Measurements from ENCODE around the gene TBPL2. TPM values are rescaled to one million over a fixed set of nuclear protein-coding genes. Genes with fewer than 3 reads are reported as not detected.

TBPL2 gene
- total and polyA plus RNA-seq, 4 experiments from 2014 or later: not detected

- Histone ChIP-seq H3K27me3 (ENCODE audit: insufficient read depth, low read length) (no peaks in the 10 kb centered on the region), H3K27ac (ENCODE audit: low read depth, low read length) (no peak overlapping the region), H3K9me3 (ENCODE audit: control insufficient read depth in 1 of 2, low read length in 2 of 2) (no peaks in the 10 kb centered on the region), H3K4me1 (ENCODE audit: insufficient read depth, low read length) (peaks cover 35% of the 10 kb centered on the region), H3K4me3 (ENCODE audit: low read length in 2 of 2) (peak overlapping the region in 1 of 2 donors; percentile 30), H3K36me3 (ENCODE audit: insufficient read depth, low read length) (no peaks in the 10 kb centered on the region)
- intact Hi-C loops (cut with micrococcal nuclease): loop anchor here (10.0 kb wide), 1 partner anchor 681 kb away; the partner anchor contains the start of gene PELI2
- peaks cover 35 to 46% (median 38%) of the 10 kb centered on the region in 4 donors for H3K4me1 Mint-ChIP-seq
- CTCF ChIA-PET (ENCODE audit: partially characterized antibody): interaction anchor here (0.5 to 5.5 kb wide), 11 partner anchors 8 to 383 kb away, joined by 3 to 64 read pairs (median 4); partner anchors contain the start of genes FBXO34 and MAPK1IP1L
- H3K27me3 Mint-ChIP-seq: no peaks in the 10 kb centered on the region
- peak overlapping the region; percentile 79 to 91 (median 86) for H3K27ac Mint-ChIP-seq
- H3K36me3 Mint-ChIP-seq: no peaks in the 10 kb centered on the region
- H3K9me3 Mint-ChIP-seq: no peaks in the 10 kb centered on the region
- H3K4me3 Mint-ChIP-seq: peak overlapping the region; percentile 26 to 84 (median 73)
- POLR2A ChIA-PET (ENCODE audit: partially characterized antibody): interaction anchor here (0.6 to 1.5 kb wide), 2 partner anchors 10 to 26 kb away, joined by 4 to 6 read pairs; no protein-coding TSS in a partner anchor
- peak in 3 of 5 donors; percentile 28 to 35 (median 35) for DNase-seq
Observed at GRCh38 chr14:55433880-55434804, 6.3 kb downstream of the TBPL2 start.

GRCh38 chr14:55432628-55433027 lies 7.8 kb downstream of the TBPL2 start:
- intact Hi-C loops (cut with micrococcal nuclease): loop anchor here (10.0 kb wide), 1 partner anchor 682 kb away; the partner anchor contains the start of gene PELI2
- POLR2A ChIA-PET (ENCODE audit: partially characterized antibody): interaction anchor here (0.6 kb wide), 1 partner anchor 551 kb away, joined by 3 read pairs; no protein-coding TSS in a partner anchor
- H3K27ac Mint-ChIP-seq: peak overlapping the region in 1 of 7 donors; percentile 48

GRCh38 chr14:55430024-55430690 lies 10.3 kb downstream of the TBPL2 start:
- H3K27ac Mint-ChIP-seq: peak overlapping the region in 6 of 7 donors; percentile 39 to 91 (median 72)
- no peaks in the 10 kb centered on the region for H3K27me3 ChIP-seq (ENCODE audit: insufficient read depth, low read length)
- H3K9me3 Mint-ChIP-seq: no peaks in the 10 kb centered on the region
- peak overlapping the region in 1 of 8 donors; percentile 43 for H3K4me3 Mint-ChIP-seq
- CTCF ChIA-PET (ENCODE audit: partially characterized antibody): interaction anchor here (0.6 to 5.8 kb wide), 18 partner anchors 10 to 328 kb away, joined by 3 to 35 read pairs (median 8); partner anchors contain the start of genes FBXO34, KTN1 and TBPL2
- H3K36me3 ChIP-seq (ENCODE audit: insufficient read depth, low read length): no peaks in the 10 kb centered on the region
- peaks cover 32% of the 10 kb centered on the region for H3K4me1 ChIP-seq (ENCODE audit: insufficient read depth, low read length)
- no peak overlapping the region for H3K27ac ChIP-seq (ENCODE audit: low read depth, low read length)
- DNase-seq: peak; percentile 65 to 79 (median 73)
- POLR2A ChIA-PET (ENCODE audit: partially characterized antibody): interaction anchor here (0.7 kb wide), 1 partner anchor 13 kb away, joined by 3 read pairs; no protein-coding TSS in a partner anchor
- H3K36me3 Mint-ChIP-seq: no peaks in the 10 kb centered on the region
- no peak overlapping the region for H3K4me3 ChIP-seq (ENCODE audit: low read length in 2 of 2)
- peaks cover 32 to 40% (median 34%) of the 10 kb centered on the region in 4 donors for H3K4me1 Mint-ChIP-seq
- intact Hi-C loops (cut with micrococcal nuclease): loop anchor here (1.0 to 10.0 kb wide), 7 partner anchors 19 to 685 kb away; partner anchors contain the start of genes ATG14, FBXO34 and PELI2
- H3K9me3 ChIP-seq (ENCODE audit: control insufficient read depth in 1 of 2, low read length in 2 of 2): no peaks in the 10 kb centered on the region
- no peaks in the 10 kb centered on the region for H3K27me3 Mint-ChIP-seq

More at GRCh38 chr14:55432628-55433027, 7.8 kb downstream of the TBPL2 start:
- H3K4me3 Mint-ChIP-seq: no peak overlapping the region
- no peaks in the 10 kb centered on the region for H3K9me3 Mint-ChIP-seq
- DNase-seq: no peak
- H3K36me3 ChIP-seq (ENCODE audit: insufficient read depth, low read length): no peaks in the 10 kb centered on the region
- H3K27me3 Mint-ChIP-seq: no peaks in the 10 kb centered on the region
- no peaks in the 10 kb centered on the region for H3K27me3 ChIP-seq (ENCODE audit: insufficient read depth, low read length)
- H3K4me1 ChIP-seq (ENCODE audit: insufficient read depth, low read length): peaks cover 35% of the 10 kb centered on the region
- CTCF ChIA-PET (ENCODE audit: partially characterized antibody): interaction anchor here (0.8 to 5.8 kb wide), 7 partner anchors 13 to 1047 kb away, joined by 3 to 64 read pairs (median 11); partner anchors contain the start of genes FBXO34 and MAPK1IP1L
- no peaks in the 10 kb centered on the region for H3K36me3 Mint-ChIP-seq
- H3K9me3 ChIP-seq (ENCODE audit: control insufficient read depth in 1 of 2, low read length in 2 of 2): no peaks in the 10 kb centered on the region
- H3K4me1 Mint-ChIP-seq: peaks cover 33 to 42% (median 37%) of the 10 kb centered on the region in 4 donors
- H3K4me3 ChIP-seq (ENCODE audit: low read length in 2 of 2): no peak overlapping the region
- H3K27ac ChIP-seq (ENCODE audit: low read depth, low read length): no peak overlapping the region

GRCh38 chr14:55427439-55427838 lies 13.0 kb downstream of the TBPL2 start:
- H3K4me3 Mint-ChIP-seq: no peak overlapping the region
- H3K27me3 ChIP-seq (ENCODE audit: insufficient read depth, low read length): no peaks in the 10 kb centered on the region
- peaks cover 8 to 15% (median 10%) of the 10 kb centered on the region in 4 donors for H3K4me1 Mint-ChIP-seq
- H3K36me3 Mint-ChIP-seq: no peaks in the 10 kb centered on the region
- peaks cover 5% of the 10 kb centered on the region for H3K4me1 ChIP-seq (ENCODE audit: insufficient read depth, low read length)
- H3K9me3 Mint-ChIP-seq: no peaks in the 10 kb centered on the region
- H3K4me3 ChIP-seq (ENCODE audit: low read length in 2 of 2): no peak overlapping the region
- no peaks in the 10 kb centered on the region for H3K9me3 ChIP-seq (ENCODE audit: control insufficient read depth in 1 of 2, low read length in 2 of 2)
- CTCF ChIA-PET (ENCODE audit: partially characterized antibody): interaction anchor here (1.0 to 4.9 kb wide), 10 partner anchors 9 to 236 kb away, joined by 3 to 35 read pairs (median 5); partner anchors contain the start of genes DLGAP5 and FBXO34
- H3K27ac ChIP-seq (ENCODE audit: low read depth, low read length): no peak overlapping the region
- DNase-seq: no peak
- H3K36me3 ChIP-seq (ENCODE audit: insufficient read depth, low read length): no peaks in the 10 kb centered on the region
- POLR2A ChIA-PET (ENCODE audit: partially characterized antibody): no interaction called here
- H3K27ac Mint-ChIP-seq: peak overlapping the region in 1 of 7 donors; percentile 79
- intact Hi-C loops (cut with micrococcal nuclease): no loop called here
- no peaks in the 10 kb centered on the region for H3K27me3 Mint-ChIP-seq

- Mint-ChIP-seq H3K27me3 (no peaks in the 10 kb centered on the region), H3K4me3 (no peak overlapping the region), H3K9me3 (no peaks in the 10 kb centered on the region), H3K36me3 (no peaks in the 10 kb centered on the region), H3K4me1 (peaks cover 8 to 13% (median 9%) of the 10 kb centered on the region in 4 donors), H3K27ac (no peak overlapping the region)
- H3K4me3 ChIP-seq (ENCODE audit: low read length in 2 of 2): no peak overlapping the region
- ChIA-PET POLR2A (ENCODE audit: partially characterized antibody) (no interaction called here), CTCF (ENCODE audit: partially characterized antibody) (interaction anchor here (0.5 to 4.9 kb wide), 11 partner anchors 9 to 235 kb away, joined by 3 to 35 read pairs (median 4); partner anchors contain the start of genes DLGAP5 and FBXO34)
- H3K27ac ChIP-seq (ENCODE audit: low read depth, low read length): no peak overlapping the region
- intact Hi-C loops (cut with micrococcal nuclease): loop anchor here (1.0 kb wide), 1 partner anchor 214 kb away; no protein-coding TSS in a partner anchor
- peaks cover 4% of the 10 kb centered on the region for H3K4me1 ChIP-seq (ENCODE audit: insufficient read depth, low read length)
- H3K27me3 ChIP-seq (ENCODE audit: insufficient read depth, low read length): no peaks in the 10 kb centered on the region
- H3K9me3 ChIP-seq (ENCODE audit: control insufficient read depth in 1 of 2, low read length in 2 of 2): no peaks in the 10 kb centered on the region
- no peaks in the 10 kb centered on the region for H3K36me3 ChIP-seq (ENCODE audit: insufficient read depth, low read length)
- no peak for DNase-seq
Observed at GRCh38 chr14:55426891-55427290, 13.5 kb downstream of the TBPL2 start.

- no peaks in the 10 kb centered on the region for H3K9me3 ChIP-seq (ENCODE audit: control insufficient read depth in 1 of 2, low read length in 2 of 2)
- H3K27me3 ChIP-seq (ENCODE audit: insufficient read depth, low read length): no peaks in the 10 kb centered on the region
- H3K4me1 ChIP-seq (ENCODE audit: insufficient read depth, low read length): peaks cover 4% of the 10 kb centered on the region
- peaks cover 3 to 5% (median 4%) of the 10 kb centered on the region in 4 donors for H3K4me1 Mint-ChIP-seq
- no peak overlapping the region for H3K4me3 Mint-ChIP-seq
- ChIA-PET CTCF (ENCODE audit: partially characterized antibody) (interaction anchor here (1.0 to 2.4 kb wide), 4 partner anchors 10 to 154 kb away, joined by 3 to 11 read pairs (median 4); no protein-coding TSS in a partner anchor), POLR2A (ENCODE audit: partially characterized antibody) (no interaction called here)
- intact Hi-C loops (cut with micrococcal nuclease): no loop called here
- H3K9me3 Mint-ChIP-seq: no peaks in the 10 kb centered on the region
- H3K4me3 ChIP-seq (ENCODE audit: low read length in 2 of 2): no peak overlapping the region
- no peak overlapping the region for H3K27ac Mint-ChIP-seq
- DNase-seq: no peak
- H3K27ac ChIP-seq (ENCODE audit: low read depth, low read length): no peak overlapping the region
- no peaks in the 10 kb centered on the region for H3K36me3 ChIP-seq (ENCODE audit: insufficient read depth, low read length)
- no peaks in the 10 kb centered on the region for H3K27me3 Mint-ChIP-seq
- H3K36me3 Mint-ChIP-seq: no peaks in the 10 kb centered on the region
Observed at GRCh38 chr14:55425091-55425490, 15.3 kb downstream of the TBPL2 start.
